ENCODE data around the gene IQUB. TPM values are rescaled to one million over a fixed set of nuclear protein-coding genes. Genes with fewer than 3 reads are reported as not detected.
"Not testable (repeated sequence)": the region's sequence is repeated elsewhere in the genome, so short reads cannot be mapped to it uniquely, and the experiment has no call there.

The IQUB gene
- total and polyA plus RNA-seq, 2 donors: 0.22 to 1.5 TPM

- Histone ChIP-seq H3K36me3 (ENCODE audit: insufficient read depth) (no peaks in the 10 kb centered on the region), H3K27ac (ENCODE audit: low read depth) (no peak overlapping the region), H3K4me3 (ENCODE audit: low read depth, low read length) (no peak overlapping the region), H3K4me1 (ENCODE audit: insufficient read depth) (no peaks in the 10 kb centered on the region)
- 8% methylated on average over 3 of the region's 3 CpGs for WGBS
- no peak for DNase-seq (ENCODE audit: extremely low spot score)
Measured at GRCh38 chr7:123494193-123494796, 40.1 kb downstream of the IQUB start.

GRCh38 chr7:123492485-123492884 is 41.9 kb downstream of the IQUB start:
- Histone ChIP-seq H3K36me3 (ENCODE audit: insufficient read depth) (no peaks in the 10 kb centered on the region), H3K27ac (ENCODE audit: low read depth) (no peak overlapping the region), H3K4me3 (ENCODE audit: low read depth, low read length) (no peak overlapping the region), H3K4me1 (ENCODE audit: insufficient read depth) (no peaks in the 10 kb centered on the region)
- DNase-seq (ENCODE audit: extremely low spot score): no peak
- 80% methylated on average over 3 of the region's 3 CpGs for WGBS

- H3K27ac ChIP-seq (ENCODE audit: low read depth): no peak overlapping the region
- H3K36me3 ChIP-seq (ENCODE audit: insufficient read depth): no peaks in the 10 kb centered on the region
- no peak overlapping the region for H3K4me3 ChIP-seq (ENCODE audit: low read depth, low read length)
- WGBS: 77% methylated on average over 2 of the region's 2 CpGs
- H3K4me1 ChIP-seq (ENCODE audit: insufficient read depth): no peaks in the 10 kb centered on the region
- no peak for DNase-seq (ENCODE audit: extremely low spot score)
Measured at GRCh38 chr7:123485721-123486120, 48.7 kb downstream of the IQUB start.

GRCh38 chr7:123485187-123485586 is 49.2 kb downstream of the IQUB start:
- Histone ChIP-seq H3K4me1 (ENCODE audit: insufficient read depth) (no peaks in the 10 kb centered on the region), H3K4me3 (ENCODE audit: low read depth, low read length) (no peak overlapping the region), H3K27ac (ENCODE audit: low read depth) (no peak overlapping the region), H3K36me3 (ENCODE audit: insufficient read depth) (no peaks in the 10 kb centered on the region)
- WGBS: 96% methylated on average over 1 of the region's 1 CpG
- DNase-seq (ENCODE audit: extremely low spot score): no peak

GRCh38 chr7:123484199-123484598 is 50.2 kb downstream of the IQUB start:
- Histone ChIP-seq H3K36me3 (ENCODE audit: insufficient read depth) (no peaks in the 10 kb centered on the region), H3K27ac (ENCODE audit: low read depth) (no peak overlapping the region), H3K4me1 (ENCODE audit: insufficient read depth) (no peaks in the 10 kb centered on the region), H3K4me3 (ENCODE audit: low read depth, low read length) (no peak overlapping the region)
- 88% methylated on average over 2 of the region's 2 CpGs for WGBS
- no peak for DNase-seq (ENCODE audit: extremely low spot score)

DNA sequence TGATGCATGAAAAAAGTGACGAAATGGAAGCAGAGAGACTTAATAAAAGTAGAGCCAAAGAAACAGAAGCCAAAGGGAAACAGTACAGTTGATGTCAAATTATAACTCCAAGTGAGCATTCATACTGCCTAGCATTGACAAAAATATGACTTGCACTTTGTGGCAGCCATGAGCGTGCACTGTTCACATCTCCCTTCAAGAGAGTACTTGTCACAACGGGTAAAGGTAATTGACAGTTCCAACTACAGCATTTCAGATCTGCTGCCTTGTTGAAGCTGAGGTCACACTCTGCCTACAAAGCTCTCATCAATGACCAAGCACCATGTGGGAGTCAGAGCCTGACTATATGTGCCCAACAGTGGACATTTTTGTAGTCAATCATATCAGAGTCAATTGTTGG is 54.3 kb downstream of the IQUB start:
- no peak for DNase-seq (ENCODE audit: extremely low spot score)
- WGBS: 89% methylated on average over 3 of the region's 3 CpGs
- Histone ChIP-seq H3K4me3 (ENCODE audit: low read depth, low read length) (no peak overlapping the region), H3K27ac (ENCODE audit: low read depth) (no peak overlapping the region), H3K36me3 (ENCODE audit: insufficient read depth) (no peaks in the 10 kb centered on the region), H3K4me1 (ENCODE audit: insufficient read depth) (no peaks in the 10 kb centered on the region)

DNA sequence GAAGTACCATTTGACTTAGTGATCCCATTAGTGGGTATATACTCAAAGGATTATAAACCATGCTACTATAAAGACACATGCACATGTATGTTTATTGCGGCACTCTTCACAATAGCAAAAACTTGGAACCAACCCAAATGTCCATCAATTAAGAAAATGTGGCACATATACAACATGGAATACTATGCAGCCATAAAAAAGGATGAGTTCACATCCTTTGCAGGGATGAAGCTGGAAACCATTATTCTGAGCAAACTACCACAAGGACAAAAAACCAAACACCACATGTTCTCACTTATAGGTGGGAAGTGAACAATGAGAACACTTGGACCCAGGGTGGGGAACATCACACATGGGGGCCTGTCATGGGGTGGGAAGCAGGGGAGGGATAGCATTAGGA is 56.3 kb downstream of the IQUB start:
- WGBS: 93% methylated on average over 1 of the region's 1 CpG
- not testable (repeated sequence) for H3K4me1 ChIP-seq (ENCODE audit: insufficient read depth); H3K27ac ChIP-seq (ENCODE audit: low read depth); H3K36me3 ChIP-seq (ENCODE audit: insufficient read depth); DNase-seq (ENCODE audit: extremely low spot score); H3K4me3 ChIP-seq (ENCODE audit: low read depth, low read length)

- Histone ChIP-seq H3K36me3 (ENCODE audit: insufficient read depth) (no peaks in the 10 kb centered on the region), H3K4me3 (ENCODE audit: low read depth, low read length) (no peak overlapping the region), H3K4me1 (ENCODE audit: insufficient read depth) (no peaks in the 10 kb centered on the region), H3K27ac (ENCODE audit: low read depth) (no peak overlapping the region)
- WGBS: 38% methylated on average over 2 of the region's 2 CpGs
- no peak for DNase-seq (ENCODE audit: extremely low spot score)
Measured at GRCh38 chr7:123472750-123473445, 61.5 kb downstream of the IQUB start.

GRCh38 chr7:123472327-123472726 is 62.1 kb downstream of the IQUB start:
- 69% methylated on average over 2 of the region's 2 CpGs for WGBS
- Histone ChIP-seq H3K4me1 (ENCODE audit: insufficient read depth) (no peaks in the 10 kb centered on the region), H3K27ac (ENCODE audit: low read depth) (no peak overlapping the region), H3K4me3 (ENCODE audit: low read depth, low read length) (no peak overlapping the region), H3K36me3 (ENCODE audit: insufficient read depth) (no peaks in the 10 kb centered on the region)
- no peak for DNase-seq (ENCODE audit: extremely low spot score)

DNA sequence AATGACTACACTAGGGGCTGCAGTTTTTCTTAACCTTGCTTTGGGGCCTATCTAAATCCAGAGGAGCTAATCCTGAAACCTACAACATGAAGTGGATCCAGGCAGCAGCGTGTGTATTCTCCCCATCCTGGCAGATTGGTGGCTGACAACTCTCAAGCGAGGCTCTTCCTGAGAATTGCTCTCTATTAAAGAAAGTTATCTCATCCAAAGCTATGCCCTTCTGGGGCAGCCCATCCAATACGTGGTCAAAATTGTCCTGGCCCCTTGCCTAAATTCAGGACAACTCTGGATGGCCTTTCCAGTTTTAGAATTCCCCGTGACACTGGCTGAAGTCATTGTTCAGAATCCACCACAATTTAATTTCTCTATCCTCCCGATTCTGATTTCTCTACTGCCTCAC is 66.1 kb downstream of the IQUB start:
- Histone ChIP-seq H3K27ac (ENCODE audit: low read depth) (no peak overlapping the region), H3K4me1 (ENCODE audit: insufficient read depth) (no peaks in the 10 kb centered on the region), H3K36me3 (ENCODE audit: insufficient read depth) (no peaks in the 10 kb centered on the region), H3K4me3 (ENCODE audit: low read depth, low read length) (no peak overlapping the region)
- WGBS: 79% methylated on average over 5 of the region's 5 CpGs
- DNase-seq (ENCODE audit: extremely low spot score): no peak

DNA sequence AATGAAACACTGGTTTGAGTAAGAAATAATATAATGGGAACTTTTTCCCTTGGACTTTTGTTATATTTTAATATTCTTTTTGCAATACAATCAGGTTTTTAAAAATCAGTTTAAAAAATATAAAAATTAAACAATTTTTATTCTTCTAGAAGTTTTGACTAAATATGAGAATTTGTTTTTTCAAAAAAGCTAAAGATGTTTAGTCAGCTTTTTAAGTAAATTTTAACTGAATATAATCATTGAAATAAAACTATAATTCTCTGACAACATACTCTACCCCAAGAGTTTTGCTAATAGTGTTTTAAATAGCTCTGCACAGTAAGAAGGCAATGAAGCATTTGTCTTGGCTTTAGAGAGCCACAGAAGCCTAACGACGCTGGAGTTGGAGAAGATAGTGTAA is 70.5 kb downstream of the IQUB start:
- no peak overlapping the region for H3K4me3 ChIP-seq (ENCODE audit: low read depth, low read length)
- no peaks in the 10 kb centered on the region for H3K36me3 ChIP-seq (ENCODE audit: insufficient read depth)
- WGBS: 88% methylated on average over 2 of the region's 2 CpGs
- no peaks in the 10 kb centered on the region for H3K4me1 ChIP-seq (ENCODE audit: insufficient read depth)
- no peak for DNase-seq (ENCODE audit: extremely low spot score)
- H3K27ac ChIP-seq (ENCODE audit: low read depth): no peak overlapping the region

- H3K4me3 ChIP-seq (ENCODE audit: low read depth, low read length): no peak overlapping the region
- H3K36me3 ChIP-seq (ENCODE audit: insufficient read depth): no peaks in the 10 kb centered on the region
- no peak overlapping the region for H3K27ac ChIP-seq (ENCODE audit: low read depth)
- H3K4me1 ChIP-seq (ENCODE audit: insufficient read depth): no peaks in the 10 kb centered on the region
- 44% methylated on average over 3 of the region's 3 CpGs for WGBS
- no peak for DNase-seq (ENCODE audit: extremely low spot score)
Measured at GRCh38 chr7:123460616-123461015, 73.8 kb downstream of the IQUB start.

DNA sequence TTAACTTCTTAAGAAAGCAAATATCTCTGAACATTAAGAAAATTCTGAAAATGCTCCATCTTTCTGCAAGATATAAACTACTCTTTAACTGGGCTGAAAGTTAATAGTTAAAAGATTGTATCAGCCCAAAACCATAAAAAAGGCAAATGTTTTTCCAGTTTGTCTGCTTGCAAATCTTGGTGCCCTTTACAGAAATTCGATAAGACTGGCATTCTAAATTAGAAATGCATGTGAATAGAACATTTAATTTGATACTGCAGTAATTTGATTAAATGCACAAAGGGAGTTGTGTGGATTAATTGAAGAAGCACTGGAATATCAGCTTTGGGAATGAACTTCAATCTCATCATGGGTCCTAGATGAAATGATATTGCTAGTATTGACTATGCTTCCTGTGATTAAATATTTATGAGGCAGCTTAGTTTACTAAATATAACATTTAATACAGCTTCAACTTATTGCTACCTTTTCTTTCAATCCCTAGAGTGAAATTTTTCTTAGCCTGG is 78.4 kb downstream of the IQUB start:
- DNase-seq (ENCODE audit: extremely low spot score): no peak
- no peak overlapping the region for H3K27ac ChIP-seq (ENCODE audit: low read depth)
- no peaks in the 10 kb centered on the region for H3K36me3 ChIP-seq (ENCODE audit: insufficient read depth)
- H3K4me1 ChIP-seq (ENCODE audit: insufficient read depth): no peaks in the 10 kb centered on the region
- 26% methylated on average over 1 of the region's 1 CpG for WGBS
- no peak overlapping the region for H3K4me3 ChIP-seq (ENCODE audit: low read depth, low read length)

DNA sequence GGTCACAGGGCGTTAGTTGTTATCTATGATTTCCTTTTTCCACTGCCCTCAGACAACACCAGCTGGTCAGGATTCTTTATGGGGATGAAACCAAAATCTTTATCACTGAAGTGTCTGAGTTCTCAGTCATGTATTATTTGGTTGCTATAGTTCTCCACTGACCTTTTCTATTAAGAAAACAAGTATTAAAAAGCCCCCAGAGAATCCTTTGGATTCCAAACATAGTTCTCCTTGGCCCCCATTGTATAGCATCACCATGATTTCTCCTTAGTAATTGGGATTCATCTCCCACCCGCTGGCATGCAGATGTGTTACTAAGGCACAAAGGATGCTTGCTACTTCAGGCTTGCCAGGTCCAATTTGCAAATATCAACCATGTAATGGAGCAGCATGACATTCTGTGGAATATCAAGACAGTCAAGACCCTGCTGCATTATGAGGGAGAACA is 94.3 kb downstream of the IQUB start:
- H3K4me3 ChIP-seq (ENCODE audit: low read depth, low read length): no peak overlapping the region
- no peak overlapping the region for H3K27ac ChIP-seq (ENCODE audit: low read depth)
- no peak for DNase-seq (ENCODE audit: extremely low spot score)
- WGBS: 31% methylated on average over 2 of the region's 2 CpGs
- H3K36me3 ChIP-seq (ENCODE audit: insufficient read depth): no peaks in the 10 kb centered on the region
- no peaks in the 10 kb centered on the region for H3K4me1 ChIP-seq (ENCODE audit: insufficient read depth)

Data from urinary bladder (tissue), 4 donors.